PC-3 (cell line): ENCODE data around the gene GPC1. TPM values are rescaled to one million over a fixed set of nuclear protein-coding genes. Genes with fewer than 3 reads are reported as not detected.

ENCODE experiments used
- ATAC-seq: fragments of 200-7000 bp; cut with Tn5 transposase; 2 replicates; pipeline ENCODE4 v1.9.1; 2020; ENCODE audit warnings: mild to moderate bottlenecking, moderate library complexity
- BruUV-seq: library from RNA; stranded (reverse); fragments of 400-500 nt; replicated peaks from 2 replicates; lab custom pipeline; 2021; lab: Mats Ljungman, UMichigan
- CTCF ChIA-PET: fragments of 300-600 bp; sonication (Branson Sonifier 250); formaldehyde crosslinking; loops from one replicate; lab custom pipeline; 2022; ENCODE audit warnings: antibody characterized with exemption; lab: Charles Lee
- POLR2A ChIA-PET: fragments of 300-600 bp; sonication (Branson Sonifier 250); formaldehyde crosslinking; loops from one replicate; lab custom pipeline; 2022; ENCODE audit warnings: antibody characterized with exemption; ENCODE audit not compliant: unreplicated experiment; lab: Charles Lee
- DNase-seq: peaks from one replicate; pipeline ENCODE4 v3.0.0-alpha.2; 2015
- H2AFZ ChIP-seq: fragments of 300-600 bp; sonication (generic); 2 replicates; pipeline ENCODE4 v1.6.0; 2016; ENCODE audit warnings: antibody characterized with exemption, low read length
- H3F3A ChIP-seq: fragments of 300-600 bp; sonication (generic); one replicate; pipeline ENCODE4 v1.6.0; 2017; ENCODE audit warnings: antibody characterized with exemption, low read length, control low read depth, mild to moderate bottlenecking; ENCODE audit not compliant: unreplicated experiment
- H3K27ac ChIP-seq: fragments of 300-600 bp; sonication (generic); 2 replicates; pipeline ENCODE4 v1.5.1; 2016; ENCODE audit warnings: mild to moderate bottlenecking, low read length
- H3K27me3 ChIP-seq: fragments of 300-600 bp; sonication (generic); 2 replicates; pipeline ENCODE4 v1.6.1; 2016; ENCODE audit warnings: low read length, mixed read lengths
- H3K36me3 ChIP-seq: fragments of 300-600 bp; sonication (generic); 2 replicates; pipeline ENCODE4 v1.6.1; 2016; ENCODE audit warnings: low read depth, mixed run types, low read length, mixed read lengths
- H3K4me1 ChIP-seq: fragments of 300-600 bp; sonication (generic); 2 replicates; pipeline ENCODE4 v1.5.1; 2016; ENCODE audit warnings: low read length; ENCODE audit not compliant: insufficient read depth
- H3K4me2 ChIP-seq: fragments of 300-600 bp; sonication (generic); 2 replicates; pipeline ENCODE4 v1.6.0; 2016; ENCODE audit warnings: low read length
- H3K4me3 ChIP-seq: fragments of 300-600 bp; sonication (generic); 2 replicates; pipeline ENCODE4 v1.5.1; 2016; ENCODE audit warnings: mild to moderate bottlenecking, low read length, mixed read lengths
- H3K79me2 ChIP-seq: fragments of 300-600 bp; sonication (generic); 2 replicates; pipeline ENCODE4 v1.6.1; 2017; ENCODE audit warnings: low read length, mixed read lengths
- H3K9ac ChIP-seq: fragments of 300-600 bp; sonication (generic); 2 replicates; pipeline ENCODE4 v1.6.0; 2016; ENCODE audit warnings: mild to moderate bottlenecking, low read length
- H3K9me2 ChIP-seq: fragments of 300-600 bp; sonication (generic); replicated peaks from 2 replicates; pipeline ENCODE4 v1.6.1; 2016; ENCODE audit warnings: mixed run types, low read length, mixed read lengths
- H3K9me3 ChIP-seq: fragments of 300-600 bp; sonication (generic); 2 replicates; pipeline ENCODE4 v1.6.1; 2016; ENCODE audit warnings: low read length, mixed read lengths
- H4K20me1 ChIP-seq: fragments of 300-600 bp; sonication (generic); 2 replicates; pipeline ENCODE4 v1.6.1; 2016; ENCODE audit warnings: low read length, mixed read lengths
- CTCF ChIP-seq: fragments of 300-600 bp; sonication (generic); conservative IDR thresholded peaks from 2 replicates; pipeline ENCODE4 v1.5.1; 2017; ENCODE audit warnings: antibody characterized with exemption, low read depth, mild to moderate bottlenecking, low read length
- EZH2 ChIP-seq: fragments of 300-600 bp; sonication (generic); IDR thresholded peaks from one replicate; pipeline ENCODE4 v1.6.1; 2017; ENCODE audit warnings: antibody characterized with exemption, mild to moderate bottlenecking, low read length; ENCODE audit not compliant: unreplicated experiment
- EZH2phosphoT487 ChIP-seq: fragments of 300-600 bp; sonication (generic); IDR thresholded peaks from 2 replicates; pipeline ENCODE4 v1.6.1; 2018; ENCODE audit warnings: mild to moderate bottlenecking, antibody characterized with exemption, low read length, borderline replicate concordance
- intact Hi-C: fragments of 100-400 bp; cut with micrococcal nuclease; formaldehyde crosslinking; loops from 2 replicates; pipeline ENCODE4 v1.9.0; 2023
- total RNA-seq: library from RNA; depleted of rRNA; stranded (reverse); fragments of >200 nt; gene quantifications from 2 replicates; pipeline ENCODE4 v1.2.3, GENCODE V29; 2014

GPC1 gene
- total RNA-seq, 1 experiment from 2014 or later: 37.1 TPM

GRCh38 chr2:240412975-240413812, 22.3 kb upstream of the GPC1 start:
- Histone ChIP-seq H3K4me3 (no peak overlapping the region), H3K79me2 (no peaks in the 10 kb centered on the region), H3K4me2 (no peak overlapping the region), H2AFZ (no peak overlapping the region), H3K9me2 (no peaks in the 10 kb centered on the region), H3K27me3 (0 out of 2 replicates have a peak, but pooled peaks cover 4% of the 10 kb centered on the region), H3F3A (no peaks in the 10 kb centered on the region), H3K9me3 (no peaks in the 10 kb centered on the region), H3K27ac (no peak overlapping the region), H3K4me1 (no peaks in the 10 kb centered on the region), H3K9ac (no peak overlapping the region), H4K20me1 (no peaks in the 10 kb centered on the region), H3K36me3 (no peaks in the 10 kb centered on the region)
- ChIA-PET CTCF (no interaction called here), POLR2A (no interaction called here)
- DNase-seq (no peak), ATAC-seq (no peak)
- intact Hi-C loops: no loop called here
- no peak for TF ChIP-seq EZH2phosphoT487
- no peak for TF ChIP-seq CTCF
- no peak for TF ChIP-seq EZH2
- BruUV-seq: no TSS peak

GRCh38 chr2:240413813-240414429, 21.5 kb upstream of the GPC1 start:
- Histone ChIP-seq H3K27me3 (0 out of 2 replicates have a peak, but pooled peaks cover 4% of the 10 kb centered on the region), H3K27ac (no peak overlapping the region), H3K79me2 (no peaks in the 10 kb centered on the region), H2AFZ (no peak overlapping the region), H3K9ac (no peak overlapping the region), H3K9me3 (no peaks in the 10 kb centered on the region), H3K9me2 (no peaks in the 10 kb centered on the region), H4K20me1 (no peaks in the 10 kb centered on the region), H3K36me3 (no peaks in the 10 kb centered on the region), H3K4me2 (no peak overlapping the region), H3F3A (no peaks in the 10 kb centered on the region), H3K4me3 (no peak overlapping the region), H3K4me1 (no peaks in the 10 kb centered on the region)
- DNase-seq: no peak
- ChIA-PET POLR2A (no interaction called here), CTCF (no interaction called here)
- intact Hi-C loops: no loop called here
- TF ChIP-seq EZH2 (no peak), EZH2phosphoT487 (no peak), CTCF (no peak)
- no TSS peak for BruUV-seq
- no peak for ATAC-seq

GRCh38 chr2:240416821-240417220, 18.6 kb upstream of the GPC1 start:
- Histone ChIP-seq H3K27me3 (no peaks in the 10 kb centered on the region), H3F3A (no peaks in the 10 kb centered on the region), H2AFZ (no peak overlapping the region), H3K4me2 (no peak overlapping the region), H4K20me1 (no peaks in the 10 kb centered on the region), H3K9me2 (no peaks in the 10 kb centered on the region), H3K4me1 (no peaks in the 10 kb centered on the region), H3K9ac (no peak overlapping the region), H3K36me3 (no peaks in the 10 kb centered on the region), H3K9me3 (0 out of 2 replicates have a peak, but pooled peaks cover 2% of the 10 kb centered on the region), H3K79me2 (no peaks in the 10 kb centered on the region), H3K27ac (no peak overlapping the region), H3K4me3 (no peak overlapping the region)
- no peak for ATAC-seq
- POLR2A ChIA-PET: no interaction called here
- DNase-seq: no peak
- no TSS peak for BruUV-seq
- intact Hi-C loops: no loop called here
- TF ChIP-seq EZH2phosphoT487 (no peak), EZH2 (no peak), CTCF (no peak)
- CTCF ChIA-PET: no interaction called here
